Measurements from ENCODE around the gene DPP4.

DNA sequence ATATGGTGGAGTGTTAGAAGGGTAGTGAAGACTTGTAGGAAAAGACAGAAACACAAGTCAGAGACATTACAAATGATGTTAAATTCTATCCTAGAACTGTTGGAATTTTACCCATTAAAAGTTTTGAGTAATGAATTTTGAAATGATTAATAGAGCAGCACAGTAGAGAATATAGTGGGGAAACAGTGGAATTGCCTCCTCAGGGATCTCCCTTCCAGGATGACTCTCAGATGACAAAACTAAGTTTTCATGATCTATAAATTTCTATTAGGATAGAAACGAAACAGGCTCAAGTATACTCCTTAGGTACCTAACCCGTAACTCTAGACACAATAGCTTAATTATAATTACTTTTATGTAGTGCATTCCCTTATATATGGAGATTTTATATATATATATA is 86.7 kb downstream of the DPP4 start:
- TF ChIP-seq, protein P1, sequence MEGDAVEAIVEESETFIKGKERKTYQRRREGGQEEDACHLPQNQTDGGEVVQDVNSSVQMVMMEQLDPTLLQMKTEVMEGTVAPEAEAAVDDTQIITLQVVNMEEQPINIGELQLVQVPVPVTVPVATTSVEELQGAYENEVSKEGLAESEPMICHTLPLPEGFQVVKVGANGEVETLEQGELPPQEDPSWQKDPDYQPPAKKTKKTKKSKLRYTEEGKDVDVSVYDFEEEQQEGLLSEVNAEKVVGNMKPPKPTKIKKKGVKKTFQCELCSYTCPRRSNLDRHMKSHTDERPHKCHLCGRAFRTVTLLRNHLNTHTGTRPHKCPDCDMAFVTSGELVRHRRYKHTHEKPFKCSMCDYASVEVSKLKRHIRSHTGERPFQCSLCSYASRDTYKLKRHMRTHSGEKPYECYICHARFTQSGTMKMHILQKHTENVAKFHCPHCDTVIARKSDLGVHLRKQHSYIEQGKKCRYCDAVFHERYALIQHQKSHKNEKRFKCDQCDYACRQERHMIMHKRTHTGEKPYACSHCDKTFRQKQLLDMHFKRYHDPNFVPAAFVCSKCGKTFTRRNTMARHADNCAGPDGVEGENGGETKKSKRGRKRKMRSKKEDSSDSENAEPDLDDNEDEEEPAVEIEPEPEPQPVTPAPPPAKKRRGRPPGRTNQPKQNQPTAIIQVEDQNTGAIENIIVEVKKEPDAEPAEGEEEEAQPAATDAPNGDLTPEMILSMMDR (IDR thresholded peaks at IDR 0.05) = no peak
- TF ChIP-seq POLR2A (IDR thresholded peaks at IDR 0.05) (no peak), POLR2AphosphoS5 (IDR thresholded peaks at IDR 0.05) (no peak), EP300 (IDR thresholded peaks at IDR 0.05) (no peak)
